H1 (cell line): ENCODE results near the gene DDX60.
"Not testable (repeated sequence)": the region's sequence is repeated elsewhere in the genome, so short reads cannot be mapped to it uniquely, and the experiment has no call there.

Experiments used
- CTCF ChIP-seq, 3 experiments: IDR thresholded peaks; 1 replicate in 2 of 3; 2 replicates in 1 of 3; pipeline versions ENCODE4 v1.5.1 to v1.6.1; 2011; ENCODE audit warnings: low read length in 3 of 3, mild to moderate bottlenecking in 3 of 3, inconsistent platforms in 2 of 3, low read depth in 1 of 3, moderate library complexity in 1 of 3; ENCODE audit not compliant: insufficient read depth in 1 of 3; ENCODE audit errors: control extremely low read depth in 1 of 3
- NANOG ChIP-seq: IDR thresholded peaks from 2 replicates; pipeline ENCODE4 v1.6.1; 2011; ENCODE audit warnings: low read length, low read depth, mild to moderate bottlenecking, inconsistent platforms; ENCODE audit not compliant: insufficient read depth, poor library complexity, severe bottlenecking
- RFX5 ChIP-seq: IDR thresholded peaks from 2 replicates; pipeline ENCODE4 v1.6.1; 2011; ENCODE audit warnings: low read depth, low read length, improper control_type of control experiment, borderline replicate concordance
- SP1 ChIP-seq: IDR thresholded peaks from 2 replicates; pipeline ENCODE4 v1.6.1; 2011; ENCODE audit warnings: low read depth, low read length
- SP2 ChIP-seq: IDR thresholded peaks from 2 replicates; pipeline ENCODE4 v1.6.1; 2012; ENCODE audit warnings: mild to moderate bottlenecking, low read length, inconsistent platforms

GRCh38 chr4:168330575-168330974, 12.0 kb upstream of the DDX60 start:
- not testable (repeated sequence) for TF ChIP-seq CTCF (IDR thresholded peaks at IDR 0.05; ENCODE audit: control extremely low read depth in 1 of 3, insufficient read depth in 1 of 3, low read depth in 1 of 3, low read length in 3 of 3); SP1; NANOG; SP2; RFX5
